IMR-90 (cell line): Measurements from ENCODE around the gene TNFRSF14.

ENCODE experiments used
- CTCF ChIP-seq: conservative IDR thresholded peaks from 2 replicates; pipeline ENCODE4 v1.5.1; 2012; ENCODE audit warnings: mild to moderate bottlenecking, low read depth, low read length, improper control_type of control experiment
- FOS ChIP-seq: fragments of 150-350 bp; IDR thresholded peaks from 2 replicates; pipeline ENCODE4 v1.6.1; 2016; ENCODE audit warnings: low read depth, low read length
- MAZ ChIP-seq: IDR thresholded peaks from 2 replicates; pipeline ENCODE4 v1.6.1; 2012; ENCODE audit warnings: low read depth, mild to moderate bottlenecking, low read length, improper control_type of control experiment, moderate library complexity, borderline replicate concordance
- POLR2A ChIP-seq: IDR thresholded peaks from 2 replicates; pipeline ENCODE4 v1.6.1; 2012; ENCODE audit warnings: mild to moderate bottlenecking, low read depth, low read length
- RAD21 ChIP-seq: IDR thresholded peaks from 2 replicates; pipeline ENCODE4 v1.6.1; 2012; ENCODE audit warnings: low read length, improper control_type of control experiment
- RCOR1 ChIP-seq: IDR thresholded peaks from 2 replicates; pipeline ENCODE4 v1.6.1; 2012; ENCODE audit warnings: mild to moderate bottlenecking, low read length, improper control_type of control experiment; ENCODE audit not compliant: insufficient replicate concordance
- RFX5 ChIP-seq: IDR thresholded peaks from 2 replicates; pipeline ENCODE4 v1.8.0; 2012; ENCODE audit warnings: low read depth, mild to moderate bottlenecking, low read length, moderate library complexity
- SMC3 ChIP-seq: fragments of 150-350 bp; IDR thresholded peaks from 2 replicates; pipeline ENCODE4 v1.6.1; 2016; ENCODE audit warnings: low read depth, mild to moderate bottlenecking, antibody characterized with exemption, low read length, moderate library complexity

GRCh38 chr1:2543543-2544092 is 12.6 kb upstream of the TNFRSF14 start:
- TF ChIP-seq CTCF = no peak
- no peak for TF ChIP-seq FOS
- no peak for TF ChIP-seq SMC3
- no peak for TF ChIP-seq RFX5
- TF ChIP-seq POLR2A = no peak
- no peak for TF ChIP-seq MAZ
- TF ChIP-seq RCOR1 = no peak
- no peak for TF ChIP-seq RAD21
